HEK293 (cell line): Measurements from ENCODE around the gene MIER3.

ENCODE experiments used
- MEIS1 ChIP-seq: sonication (generic); formaldehyde crosslinking; IDR thresholded peaks from 2 replicates; pipeline ENCODE4 v1.8.1; 2022; ENCODE audit warnings: missing genetic modification reagents, mild to moderate bottlenecking, borderline replicate concordance
- ZNF121 ChIP-seq: fragments of 450-650 bp; formaldehyde crosslinking; IDR thresholded peaks from 2 replicates; pipeline ENCODE4 v1.5.1; 2016; ENCODE audit warnings: missing biosample characterization, missing genetic modification characterization
- ZNF274 ChIP-seq, 2 experiments: fragments of 200-500 bp in 1 of 2; fragments of 450-650 bp in 1 of 2; sonication (Bioruptor generic) in 1 of 2; formaldehyde crosslinking in 1 of 2; IDR thresholded peaks; 2 replicates each; pipeline versions ENCODE4 v1.5.1 to v1.6.1; 2014 to 2016; ENCODE audit warnings: borderline replicate concordance in 1 of 2, inconsistent platforms in 1 of 2, low read length in 1 of 2, missing biosample characterization in 1 of 2, missing genetic modification characterization in 1 of 2
- ZNF423 ChIP-seq: fragments of 450-650 bp; formaldehyde crosslinking; IDR thresholded peaks from 2 replicates; pipeline ENCODE4 v1.5.1; 2016; ENCODE audit warnings: missing biosample characterization, missing genetic modification characterization
- ZNF830 ChIP-seq: fragments of 450-650 bp; IDR thresholded peaks from 2 replicates; pipeline ENCODE4 v1.5.0; 2018; ENCODE audit warnings: missing biosample characterization, missing genetic modification characterization, low read depth, mild to moderate bottlenecking, moderate library complexity
- TF ChIP-seq, protein P1 (sequence below): fragments of 450-650 bp; formaldehyde crosslinking; IDR thresholded peaks from 2 replicates; pipeline ENCODE4 v1.5.1; 2016; ENCODE audit warnings: missing biosample characterization, missing genetic modification characterization
- TF ChIP-seq, protein P2 (sequence below): fragments of 450-650 bp; IDR thresholded peaks from 2 replicates; pipeline ENCODE4 v1.5.1; 2018; ENCODE audit warnings: missing biosample characterization, mild to moderate bottlenecking, missing genetic modification characterization
- TF ChIP-seq, protein P3 (sequence below): fragments of 450-650 bp; formaldehyde crosslinking; IDR thresholded peaks from 2 replicates; pipeline ENCODE4 v1.5.1; 2016; ENCODE audit warnings: missing biosample characterization, missing genetic modification characterization

DNA sequence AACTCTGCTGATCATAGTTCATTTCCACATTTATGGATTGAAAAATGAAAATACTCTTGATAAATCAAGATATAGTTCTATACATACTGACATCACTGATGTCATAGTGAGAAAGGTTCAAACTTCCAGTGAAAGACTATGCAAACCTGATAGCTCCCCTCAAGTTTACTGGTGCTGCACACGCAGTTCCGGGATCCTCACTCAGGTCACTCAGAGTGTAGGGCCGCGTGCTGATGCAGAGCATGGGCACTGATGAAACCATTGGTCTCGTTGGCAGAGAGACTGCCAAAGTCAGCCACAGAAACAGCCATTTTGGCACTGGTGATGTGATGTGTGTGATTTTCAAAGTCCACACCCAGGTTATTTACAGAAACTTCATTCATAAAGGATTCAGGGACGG lies 29.0 kb downstream of the MIER3 start:
- TF ChIP-seq ZNF274 (IDR thresholded peaks at IDR 0.05; ENCODE audit: low read length) (no peak), ZNF274 (tag by site-specific recombination; IDR thresholded peaks at IDR 0.05; ENCODE audit: borderline replicate concordance) (no peak), ZNF121 (no peak), ZNF423 (no peak), MEIS1 (CRISPR knock-in tag) (no peak), ZNF830 (tag by site-specific recombination) (no peak)
- TF ChIP-seq, protein P1, sequence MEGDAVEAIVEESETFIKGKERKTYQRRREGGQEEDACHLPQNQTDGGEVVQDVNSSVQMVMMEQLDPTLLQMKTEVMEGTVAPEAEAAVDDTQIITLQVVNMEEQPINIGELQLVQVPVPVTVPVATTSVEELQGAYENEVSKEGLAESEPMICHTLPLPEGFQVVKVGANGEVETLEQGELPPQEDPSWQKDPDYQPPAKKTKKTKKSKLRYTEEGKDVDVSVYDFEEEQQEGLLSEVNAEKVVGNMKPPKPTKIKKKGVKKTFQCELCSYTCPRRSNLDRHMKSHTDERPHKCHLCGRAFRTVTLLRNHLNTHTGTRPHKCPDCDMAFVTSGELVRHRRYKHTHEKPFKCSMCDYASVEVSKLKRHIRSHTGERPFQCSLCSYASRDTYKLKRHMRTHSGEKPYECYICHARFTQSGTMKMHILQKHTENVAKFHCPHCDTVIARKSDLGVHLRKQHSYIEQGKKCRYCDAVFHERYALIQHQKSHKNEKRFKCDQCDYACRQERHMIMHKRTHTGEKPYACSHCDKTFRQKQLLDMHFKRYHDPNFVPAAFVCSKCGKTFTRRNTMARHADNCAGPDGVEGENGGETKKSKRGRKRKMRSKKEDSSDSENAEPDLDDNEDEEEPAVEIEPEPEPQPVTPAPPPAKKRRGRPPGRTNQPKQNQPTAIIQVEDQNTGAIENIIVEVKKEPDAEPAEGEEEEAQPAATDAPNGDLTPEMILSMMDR (tag by site-specific recombination), result no peak
- TF ChIP-seq, protein P2, sequence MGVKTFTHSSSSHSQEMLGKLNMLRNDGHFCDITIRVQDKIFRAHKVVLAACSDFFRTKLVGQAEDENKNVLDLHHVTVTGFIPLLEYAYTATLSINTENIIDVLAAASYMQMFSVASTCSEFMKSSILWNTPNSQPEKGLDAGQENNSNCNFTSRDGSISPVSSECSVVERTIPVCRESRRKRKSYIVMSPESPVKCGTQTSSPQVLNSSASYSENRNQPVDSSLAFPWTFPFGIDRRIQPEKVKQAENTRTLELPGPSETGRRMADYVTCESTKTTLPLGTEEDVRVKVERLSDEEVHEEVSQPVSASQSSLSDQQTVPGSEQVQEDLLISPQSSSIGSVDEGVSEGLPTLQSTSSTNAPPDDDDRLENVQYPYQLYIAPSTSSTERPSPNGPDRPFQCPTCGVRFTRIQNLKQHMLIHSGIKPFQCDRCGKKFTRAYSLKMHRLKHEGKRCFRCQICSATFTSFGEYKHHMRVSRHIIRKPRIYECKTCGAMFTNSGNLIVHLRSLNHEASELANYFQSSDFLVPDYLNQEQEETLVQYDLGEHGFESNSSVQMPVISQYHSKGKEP, result no peak
- TF ChIP-seq, protein P3, sequence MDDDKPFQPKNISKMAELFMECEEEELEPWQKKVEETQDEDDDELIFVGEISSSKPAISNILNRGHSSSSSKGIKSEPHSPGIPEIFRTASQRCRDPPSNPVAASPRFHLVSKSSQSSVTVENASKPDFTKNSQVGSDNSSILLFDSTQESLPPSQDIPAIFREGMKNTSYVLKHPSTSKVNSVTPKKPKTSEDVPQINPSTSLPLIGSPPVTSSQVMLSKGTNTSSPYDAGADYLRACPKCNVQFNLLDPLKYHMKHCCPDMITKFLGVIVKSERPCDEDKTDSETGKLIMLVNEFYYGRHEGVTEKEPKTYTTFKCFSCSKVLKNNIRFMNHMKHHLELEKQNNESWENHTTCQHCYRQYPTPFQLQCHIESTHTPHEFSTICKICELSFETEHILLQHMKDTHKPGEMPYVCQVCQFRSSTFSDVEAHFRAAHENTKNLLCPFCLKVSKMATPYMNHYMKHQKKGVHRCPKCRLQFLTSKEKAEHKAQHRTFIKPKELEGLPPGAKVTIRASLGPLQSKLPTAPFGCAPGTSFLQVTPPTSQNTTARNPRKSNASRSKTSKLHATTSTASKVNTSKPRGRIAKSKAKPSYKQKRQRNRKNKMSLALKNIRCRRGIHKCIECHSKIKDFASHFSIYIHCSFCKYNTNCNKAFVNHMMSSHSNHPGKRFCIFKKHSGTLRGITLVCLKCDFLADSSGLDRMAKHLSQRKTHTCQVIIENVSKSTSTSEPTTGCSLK (tag by site-specific recombination), result no peak
